ENCODE results near the gene THOC6. TPM values are rescaled to one million over a fixed set of nuclear protein-coding genes. Genes with fewer than 3 reads are reported as not detected.

The THOC6 gene
- total and polyA plus RNA-seq, 9 of the 15 experiments (the other 6 are each of a cell fraction or from before 2014, with no cell fraction given), result 2.5 to 65.4 (median 42.3) TPM

- TF ChIP-seq AFF4 (CRISPR knock-in tag; IDR thresholded peaks at IDR 0.05), result no peak
- no peak for TF ChIP-seq SAFB2 (IDR thresholded peaks at IDR 0.05; ENCODE audit: borderline replicate concordance, low read depth, low read length, severe bottlenecking)
- TF ChIP-seq PHTF2 (CRISPR knock-in tag; IDR thresholded peaks at IDR 0.05), result no peak
- no peak for TF ChIP-seq C11orf30 (IDR thresholded peaks at IDR 0.05; ENCODE audit: low read depth)
- no peak for TF ChIP-seq ZNF318 (IDR thresholded peaks at IDR 0.05; ENCODE audit: borderline replicate concordance in 1 of 2, low read depth in 1 of 2)
- no peak for TF ChIP-seq DDX20 (tag; IDR thresholded peaks at IDR 0.05; ENCODE audit: low read depth)
- no peak for TF ChIP-seq CREBBP (IDR thresholded peaks at IDR 0.05; ENCODE audit: low read depth, low read length)
- no peak for TF ChIP-seq ARID3A (IDR thresholded peaks at IDR 0.05; ENCODE audit: borderline replicate concordance, low read depth, low read length)
- TF ChIP-seq ZSCAN29 (IDR thresholded peaks at IDR 0.05), result no peak
- peak; percentile 68; the same call in 1 of the 2 replicates for TF ChIP-seq SAFB (IDR thresholded peaks at IDR 0.05; ENCODE audit: borderline replicate concordance, low read depth, low read length)
- no peak for TF ChIP-seq POLR2AphosphoS2 (IDR thresholded peaks at IDR 0.05; ENCODE audit: low read length)
- TF ChIP-seq TFE3 (CRISPR knock-in tag; IDR thresholded peaks at IDR 0.05), result no peak
Measured at GRCh38 chr16:2983706-2984136, 40.1 kb upstream of the THOC6 start (continued).

Measured in K562 (cell line).